ENCODE results near the gene CRIM1.

- no peak for TF ChIP-seq CTCF (conservative IDR thresholded peaks at IDR 0.05; ENCODE audit: low read length)
- no peak for TF ChIP-seq EZH2phosphoT487 (IDR thresholded peaks at IDR 0.05; ENCODE audit: borderline replicate concordance)
Measured at GRCh38 chr2:36464006-36464721, 108.6 kb downstream of the CRIM1 start.

Measured in Loucy (cell line).